Midbrain (tissue), 1 donor: Measurements from ENCODE around the gene ELK3.

Experiments
- DNase-seq: peaks from one replicate; lab custom pipeline; 2025; lab: John Stamatoyannopoulos, UW

The ELK3 gene

GRCh38 chr12:96212456-96213375 is 18.5 kb downstream of the ELK3 start:
- DNase-seq = no peak

DNA sequence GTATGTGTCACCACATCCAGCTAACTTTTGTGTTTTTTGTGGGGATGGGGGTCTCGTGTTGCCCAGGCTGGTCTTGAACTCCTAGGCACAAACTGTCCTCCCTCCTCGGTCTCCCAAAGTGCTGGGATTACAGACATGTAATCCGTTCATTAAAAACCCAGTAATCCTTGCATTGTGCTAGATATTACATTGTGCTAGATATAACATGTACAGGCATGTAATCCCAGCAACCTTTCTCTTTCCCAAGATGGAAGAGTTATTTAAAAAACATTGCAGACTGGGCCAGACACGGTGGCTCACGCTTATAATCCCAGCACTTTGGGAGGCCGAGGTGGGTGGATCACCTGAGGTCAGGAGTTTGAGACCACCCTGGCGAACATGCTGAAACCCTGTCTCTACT is 19.7 kb downstream of the ELK3 start:
- no peak for DNase-seq

GRCh38 chr12:96215919-96216273 is 21.7 kb downstream of the ELK3 start:
- no peak for DNase-seq

DNA sequence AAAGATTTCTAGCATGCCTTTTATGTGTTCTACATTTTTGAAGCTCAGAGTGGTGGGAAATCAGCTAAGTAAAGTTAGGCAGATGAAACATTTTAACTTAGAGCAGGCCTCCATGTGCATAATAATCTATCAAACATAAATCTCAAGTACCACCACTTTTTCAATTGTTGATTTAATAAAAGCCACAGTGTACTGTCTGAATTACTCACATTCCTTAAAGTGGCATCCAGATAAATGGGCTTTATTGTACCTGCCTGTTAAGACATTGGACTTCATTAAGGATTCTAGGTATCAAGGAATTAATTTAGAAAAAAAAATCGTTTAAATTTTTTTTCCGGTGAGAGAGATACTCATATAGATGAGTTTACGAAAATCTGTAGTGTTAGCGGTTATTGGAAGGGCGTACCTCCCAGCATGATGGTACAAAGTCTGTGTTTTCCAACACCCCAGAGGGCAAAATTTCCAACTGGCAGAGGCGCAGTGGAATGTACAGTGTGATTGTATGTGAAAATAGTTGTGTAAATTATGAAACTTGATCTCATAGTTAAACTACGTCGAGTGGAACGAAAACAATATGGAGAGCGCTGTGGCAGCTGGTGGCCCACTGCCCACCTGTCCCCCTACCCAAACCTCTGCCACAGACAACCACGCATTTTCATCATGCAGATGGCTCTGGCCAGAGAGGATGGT is 25.0 kb downstream of the ELK3 start:
- DNase-seq = no peak

GRCh38 chr12:96219700-96220206 is 25.6 kb downstream of the ELK3 start:
- no peak for DNase-seq

- no peak for DNase-seq
Observed at GRCh38 chr12:96220902-96221301, 26.7 kb downstream of the ELK3 start.

DNA sequence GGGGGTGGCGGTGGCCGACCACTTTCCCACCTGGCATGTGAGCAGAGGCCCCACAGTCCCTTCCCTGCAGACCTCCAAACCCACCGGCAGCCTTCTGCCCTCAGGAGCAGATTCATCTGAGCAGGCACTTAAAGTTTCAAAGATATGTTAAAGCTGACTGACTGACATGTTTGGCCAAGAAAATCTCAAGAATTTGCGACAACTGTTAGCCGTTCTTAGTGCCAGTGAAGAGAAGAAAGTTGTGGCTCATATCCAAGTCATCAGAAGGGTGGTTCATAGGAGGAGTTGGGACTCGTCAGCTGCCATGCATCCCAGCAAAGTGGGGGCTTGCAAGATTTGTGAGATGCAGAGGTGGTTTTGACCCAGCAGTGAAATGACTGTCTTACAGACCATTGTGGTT is 27.2 kb downstream of the ELK3 start:
- DNase-seq = no peak

- no peak for DNase-seq
Observed at GRCh38 chr12:96223411-96224218, 29.4 kb downstream of the ELK3 start.

GRCh38 chr12:96224219-96224615 is 30.0 kb downstream of the ELK3 start:
- DNase-seq = no peak

DNA sequence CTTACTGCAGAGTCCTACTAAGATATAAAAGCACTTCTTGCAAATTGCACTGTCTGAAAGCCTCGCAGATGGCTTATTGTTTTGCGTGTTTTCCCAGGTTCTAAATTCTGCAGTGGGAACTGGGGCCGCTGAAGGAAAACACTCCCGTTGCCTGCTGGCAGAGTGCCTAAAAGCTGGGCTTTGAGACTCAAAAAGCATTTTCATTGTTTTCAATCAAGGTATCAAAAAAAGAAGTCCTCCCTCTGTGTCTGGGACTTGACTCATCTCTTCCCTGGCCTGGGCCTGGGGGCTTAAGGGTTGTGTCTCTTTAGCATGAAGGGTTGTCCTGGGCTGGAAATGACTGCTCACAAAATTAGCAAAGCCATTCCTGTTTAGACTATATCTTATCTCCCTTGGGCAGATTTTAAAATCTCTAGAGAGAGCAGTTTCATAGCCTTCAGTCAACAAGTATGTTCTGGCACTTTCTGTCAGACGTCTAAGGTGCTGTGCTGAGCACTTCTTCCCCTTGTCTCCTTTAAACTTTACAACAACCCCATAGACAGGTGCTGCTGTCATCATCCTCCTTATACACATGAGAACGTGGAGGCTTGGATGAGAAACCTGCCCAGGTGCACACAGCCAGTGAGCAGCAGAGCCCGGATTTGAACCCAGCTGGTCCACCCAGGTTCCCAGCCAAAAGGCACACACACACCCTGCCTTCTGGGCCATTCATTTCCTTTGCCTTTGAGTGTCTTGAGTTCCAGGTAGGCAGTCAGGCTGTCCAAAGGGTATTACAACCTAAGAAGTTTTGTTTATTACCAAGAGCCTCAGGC is 31.1 kb downstream of the ELK3 start:
- DNase-seq = no peak

DNA sequence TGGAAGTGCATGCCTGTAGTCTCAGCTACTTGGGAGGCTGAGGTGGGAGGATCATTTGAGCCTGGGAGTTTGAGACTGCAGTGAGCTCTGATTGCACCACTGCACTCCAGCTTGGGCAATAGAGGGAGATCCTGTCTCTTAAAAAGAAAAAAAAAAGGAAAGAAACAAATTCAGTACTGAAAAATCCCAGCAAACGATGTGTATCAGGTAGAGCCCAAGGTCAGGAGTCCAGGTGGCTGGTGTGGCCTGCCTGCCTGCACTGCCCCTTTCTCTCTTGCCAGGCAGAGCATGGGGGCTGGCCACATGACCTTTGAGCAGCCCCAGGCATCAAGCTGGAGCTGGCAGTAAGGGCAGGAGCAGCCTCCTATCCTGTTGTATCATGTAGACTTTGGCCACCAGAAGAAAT is 31.8 kb downstream of the ELK3 start:
- DNase-seq = no peak

- no peak for DNase-seq
Observed at GRCh38 chr12:96226401-96226800, 32.2 kb downstream of the ELK3 start.

GRCh38 chr12:96226801-96227348 is 32.7 kb downstream of the ELK3 start:
- DNase-seq = no peak

DNA sequence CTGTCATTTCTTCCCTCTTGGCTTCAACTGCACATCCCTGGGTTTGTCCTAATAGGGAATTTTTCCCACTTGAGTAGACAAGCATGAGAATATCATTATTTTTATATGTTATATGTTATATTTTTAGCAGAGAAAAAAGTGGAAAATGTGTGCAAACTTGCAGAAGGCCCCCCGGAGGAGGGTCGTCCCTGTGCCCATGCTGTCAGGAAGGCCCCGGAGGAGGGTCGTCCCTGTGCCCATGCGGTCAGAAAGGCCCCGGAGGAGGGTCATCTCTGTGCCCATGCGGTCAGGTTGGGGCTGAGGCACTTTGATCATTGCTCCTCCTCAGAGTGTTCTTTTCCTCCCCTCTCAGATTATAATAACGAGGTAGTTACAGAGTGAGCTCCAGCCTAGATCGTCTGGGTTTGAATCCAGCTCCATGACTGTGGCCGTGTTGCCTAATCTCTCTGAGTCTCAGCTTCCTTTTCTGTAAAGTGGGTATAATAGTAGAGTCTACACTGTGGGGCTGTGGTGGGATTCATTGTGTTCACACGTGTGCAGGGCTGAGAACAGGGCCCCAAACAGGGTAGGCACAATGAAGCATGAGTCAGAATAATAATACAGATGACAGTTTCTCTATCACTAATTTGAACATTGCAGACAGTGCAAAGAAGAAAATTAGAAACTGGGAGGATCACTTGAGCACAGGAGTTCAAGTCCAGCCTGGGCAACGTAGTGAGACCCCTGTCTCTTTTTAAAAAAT is 33.4 kb downstream of the ELK3 start:
- no peak for DNase-seq

DNA sequence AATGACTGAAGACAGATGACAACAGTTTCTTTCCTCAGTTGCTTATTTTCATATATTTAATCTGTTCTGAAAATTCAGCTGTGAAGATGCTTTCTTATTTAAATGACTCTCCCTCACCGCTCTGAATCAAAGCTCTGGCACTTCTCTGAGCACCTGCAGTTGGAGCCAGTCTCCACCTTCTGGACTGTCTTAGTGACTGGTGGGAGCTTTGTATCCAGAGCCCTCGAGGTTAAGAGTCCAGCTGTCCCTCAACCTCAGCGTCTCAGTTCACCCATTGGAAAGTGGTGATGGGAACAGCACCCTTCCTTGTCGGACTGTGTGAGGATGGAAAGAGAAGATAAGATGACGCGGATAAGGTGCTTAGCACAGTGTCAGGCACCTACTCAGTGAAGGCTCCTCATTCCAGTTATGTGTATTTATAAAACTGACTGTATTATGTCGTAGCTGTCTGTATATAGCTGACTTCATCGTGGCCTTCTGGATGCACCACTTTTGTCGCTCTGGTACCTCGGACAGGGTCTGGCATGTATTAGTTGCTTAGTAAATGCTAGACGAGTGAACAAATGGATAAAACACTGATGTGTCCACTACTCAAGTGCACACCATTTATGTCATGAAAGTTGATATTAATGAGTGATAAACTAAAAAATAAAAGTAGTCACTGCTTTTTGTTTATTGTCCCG is 34.5 kb downstream of the ELK3 start:
- DNase-seq = no peak

DNA sequence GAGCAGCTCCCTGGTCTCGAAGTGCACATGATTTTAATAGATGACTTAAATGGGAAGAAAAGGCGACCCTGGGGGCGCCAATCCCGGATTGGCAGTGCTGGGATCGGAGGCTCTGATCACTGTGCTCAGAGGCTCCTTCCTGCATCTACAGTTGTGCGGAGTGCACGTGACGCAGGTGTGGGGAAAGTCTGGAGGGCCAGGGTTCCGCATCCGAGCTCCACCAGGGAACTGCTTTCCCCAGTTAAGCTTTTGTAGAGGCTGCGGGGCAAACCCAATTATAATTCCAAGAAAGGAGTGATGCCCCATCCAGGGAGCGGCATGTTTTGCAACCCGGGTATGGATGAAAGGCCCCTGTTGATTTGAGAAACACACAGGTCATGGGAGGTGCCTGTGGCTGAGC is 36.5 kb downstream of the ELK3 start:
- no peak for DNase-seq

DNA sequence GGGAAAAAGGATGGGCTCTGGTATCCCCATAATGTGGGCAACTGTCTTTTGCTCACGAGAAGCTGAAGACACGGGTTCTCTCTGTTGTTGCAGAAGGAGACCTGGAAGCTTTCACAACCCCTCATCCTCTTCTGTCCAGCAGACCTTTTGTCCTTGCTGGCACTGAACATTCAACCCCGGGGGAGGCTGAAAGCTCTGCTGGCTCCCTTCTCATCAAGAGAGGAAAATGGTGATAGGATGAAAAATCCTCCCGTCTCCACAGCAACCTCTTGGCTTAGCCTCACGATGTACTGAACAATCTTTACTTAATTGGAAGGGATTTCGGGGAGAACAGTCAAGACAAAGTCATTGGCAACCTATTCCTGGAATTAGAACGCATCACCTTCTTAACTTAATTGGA is 39.0 kb downstream of the ELK3 start:
- DNase-seq = peak; percentile 41

DNA sequence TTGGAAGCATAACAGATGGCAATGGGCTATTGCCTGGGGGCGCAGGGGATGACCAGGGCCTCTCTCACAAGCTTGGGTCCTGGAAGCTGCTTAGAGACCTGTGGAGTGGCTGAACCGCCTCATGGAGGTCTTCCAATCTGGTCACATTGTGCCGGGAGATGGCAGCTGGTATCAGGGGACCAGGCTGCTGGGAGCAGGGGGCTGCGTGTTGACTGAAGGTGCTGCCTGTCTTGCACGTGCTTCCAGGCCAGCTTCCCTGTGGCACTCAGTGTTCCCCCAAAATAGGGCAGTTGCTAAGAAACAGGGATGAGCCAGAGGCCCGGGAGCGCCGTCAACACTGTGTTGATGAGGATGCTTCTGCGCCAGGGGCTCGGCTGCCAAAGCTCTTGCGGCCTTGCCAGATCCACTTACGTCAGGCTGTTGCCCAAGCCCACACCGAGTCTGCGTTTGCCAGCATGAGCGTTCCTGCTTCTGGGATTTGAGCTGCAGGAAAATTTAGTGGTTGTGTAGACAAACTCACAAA is 39.8 kb downstream of the ELK3 start:
- DNase-seq = peak; percentile 90

DNA sequence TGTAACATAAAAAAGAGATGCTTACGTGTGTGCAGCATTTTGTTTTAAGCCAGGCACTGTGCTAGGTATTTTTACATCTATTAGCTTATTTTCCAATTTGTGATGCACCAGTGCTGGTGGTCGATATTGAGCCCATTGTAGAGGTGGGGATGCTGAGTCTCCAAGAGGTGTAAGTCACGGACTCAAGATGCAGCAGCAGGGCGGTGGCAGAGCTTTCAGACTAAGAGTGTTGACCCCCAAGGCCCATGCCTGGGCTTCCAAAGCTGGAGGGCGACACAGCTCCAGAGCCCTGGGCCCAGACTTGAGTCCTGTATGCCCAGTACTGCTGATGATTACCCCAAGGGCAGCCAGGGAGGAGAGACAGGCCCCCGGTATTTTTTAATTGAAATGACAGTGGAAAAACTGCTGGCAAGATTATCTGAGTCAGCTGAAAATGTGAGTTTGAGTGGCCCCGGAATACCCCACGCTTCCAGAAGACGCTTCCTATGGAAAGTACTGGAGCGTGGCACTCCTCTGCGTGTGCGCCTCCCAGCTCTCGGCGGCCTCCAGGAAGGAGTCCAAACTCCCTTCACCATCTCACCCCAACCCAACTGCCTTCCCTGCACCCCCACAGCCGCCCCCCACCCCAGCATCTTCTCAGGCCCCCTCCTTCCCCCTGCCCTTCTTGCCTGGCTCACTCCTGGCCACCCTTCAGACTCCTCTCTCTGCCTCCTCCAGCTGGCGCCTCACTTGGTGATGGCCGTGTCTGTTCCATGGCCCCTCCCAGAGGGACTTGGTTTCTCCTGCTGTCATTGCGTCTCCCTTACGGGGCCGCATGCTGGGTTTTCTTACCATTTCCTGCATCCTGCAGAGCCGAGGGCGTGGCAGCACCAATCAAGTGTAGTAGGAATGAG is 40.7 kb downstream of the ELK3 start:
- DNase-seq = no peak
